GM12878 (cell line): Measurements from ENCODE around the gene CAPN7.
"Not testable (repeated sequence)": the region's sequence is repeated elsewhere in the genome, so short reads cannot be mapped to it uniquely, and the experiment has no call there.

Source experiments
- EZH2 ChIP-seq: IDR thresholded peaks from 2 replicates; pipeline ENCODE4 v1.6.1; 2012; ENCODE audit warnings: low read depth, mild to moderate bottlenecking, control low read depth, inconsistent platforms, low read length, borderline replicate concordance; ENCODE audit not compliant: control insufficient read depth
- POLR2A ChIP-seq: IDR thresholded peaks from 2 replicates; pipeline ENCODE4 v1.6.1; 2011; ENCODE audit warnings: low read depth, mild to moderate bottlenecking, low read length
- POLR2AphosphoS5 ChIP-seq: IDR thresholded peaks from 2 replicates; pipeline ENCODE4 v1.6.1; 2011; ENCODE audit warnings: mild to moderate bottlenecking, low read length, inconsistent platforms
- RAD21 ChIP-seq: IDR thresholded peaks from 2 replicates; pipeline ENCODE4 v1.6.1; 2011; ENCODE audit warnings: mild to moderate bottlenecking, low read depth, low read length, moderate library complexity; ENCODE audit not compliant: insufficient read depth

GRCh38 chr3:15166391-15166790 is 39.7 kb upstream of the CAPN7 start:
- not testable (repeated sequence) for TF ChIP-seq RAD21, POLR2A, EZH2, POLR2AphosphoS5
